ENCODE measurements around the gene TRIM37.

Gene TRIM37

GRCh38 chr17:58932956-58933355 is 173.7 kb downstream of the TRIM37 start:
- no peak for DNase-seq (ENCODE audit: low spot score)
